MM.1S (cell line): Measurements from ENCODE around the gene SCUBE3.

Experiments
- CTCF ChIP-seq: fragments of 300-600 bp; sonication (generic); IDR thresholded peaks from 2 replicates; pipeline ENCODE4 v1.5.1; 2016; ENCODE audit warnings: antibody characterized with exemption, low read length, mixed read lengths
- EZH2 ChIP-seq: fragments of 300-600 bp; sonication (generic); optimal IDR thresholded peaks from 2 replicates; pipeline ENCODE3; 2017; ENCODE audit warnings: low read depth, mild to moderate bottlenecking, antibody characterized with exemption, low read length, mixed read lengths
- EZH2phosphoT487 ChIP-seq: fragments of 300-600 bp; sonication (generic); IDR thresholded peaks from 2 replicates; pipeline ENCODE4 v1.6.1; 2018; ENCODE audit warnings: antibody characterized with exemption, low read length

GRCh38 chr6:35167505-35167904 lies 46.3 kb upstream of the SCUBE3 start:
- TF ChIP-seq CTCF (no peak), EZH2 (no peak), EZH2phosphoT487 (no peak)
